GM18499 (cell line): ENCODE data around the gene PIK3R4.

ENCODE experiments used
- ATAC-seq: cut with Tn5 transposase; IDR thresholded peaks from one replicate; pipeline ENCODE4 v1.9.1; 2021; ENCODE audit warnings: moderate number of reproducible peaks; ENCODE audit not compliant: insufficient read depth, unreplicated experiment

The PIK3R4 gene

GRCh38 chr3:130645261-130645660 lies 101.4 kb downstream of the PIK3R4 start:
- ATAC-seq = no peak

- ATAC-seq = no peak
Measured at GRCh38 chr3:130644628-130645253, 101.9 kb downstream of the PIK3R4 start.

- no peak for ATAC-seq
Measured at GRCh38 chr3:130640027-130640426, 106.6 kb downstream of the PIK3R4 start.

GRCh38 chr3:130636480-130637234 lies 110.0 kb downstream of the PIK3R4 start:
- ATAC-seq = no peak

GRCh38 chr3:130635978-130636377 lies 110.7 kb downstream of the PIK3R4 start:
- ATAC-seq = no peak

- ATAC-seq = no peak
Measured at GRCh38 chr3:130635285-130635684, 111.3 kb downstream of the PIK3R4 start.
